Measurements from ENCODE around the gene CDYL.
"Not testable (repeated sequence)": the region's sequence is repeated elsewhere in the genome, so short reads cannot be mapped to it uniquely, and the experiment has no call there.

CDYL gene

GRCh38 chr6:4969609-4970285, 193.5 kb downstream of the CDYL start:
- DNase-seq = no peak

GRCh38 chr6:4970739-4971395, 194.7 kb downstream of the CDYL start:
- DNase-seq = no peak

DNA sequence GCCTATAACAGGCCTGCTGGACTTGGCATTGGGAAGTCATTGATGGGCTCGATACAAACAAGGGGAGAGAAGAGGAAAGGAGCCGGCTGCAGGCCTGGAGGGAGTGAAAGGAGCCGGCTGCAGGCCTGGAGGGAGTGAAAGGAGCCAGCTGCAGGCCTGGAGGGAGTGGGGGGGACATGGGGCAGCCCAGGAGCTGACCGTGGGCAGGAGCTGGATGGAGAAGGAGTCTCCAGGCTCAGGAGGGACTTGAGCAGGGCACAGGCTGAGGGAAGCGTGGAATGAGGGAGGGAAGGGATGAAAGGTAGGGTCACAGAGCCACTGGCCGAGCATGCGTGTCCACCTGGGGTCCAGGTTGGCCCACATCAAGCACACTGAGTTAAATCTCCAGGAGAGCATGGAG, 195.6 kb downstream of the CDYL start:
- DNase-seq = no peak

DNA sequence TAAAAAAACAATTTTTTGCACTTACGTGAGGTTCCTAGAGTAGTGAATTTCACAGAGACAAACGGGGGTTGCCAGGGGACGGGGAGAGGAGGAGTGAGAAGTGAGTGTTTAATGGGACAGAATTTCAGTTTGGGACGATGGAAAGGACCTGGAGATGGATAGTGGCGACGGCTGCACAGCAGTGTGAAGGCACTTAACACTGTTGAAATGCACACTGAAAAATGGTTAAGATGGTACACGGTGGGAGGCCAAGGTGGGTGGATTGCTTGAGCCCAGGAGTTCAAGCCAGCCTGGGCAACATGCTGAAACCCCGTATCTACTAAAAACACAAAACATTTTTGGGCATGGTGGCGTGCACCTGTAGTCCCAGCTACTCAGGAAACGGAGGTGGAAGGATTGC, 196.2 kb downstream of the CDYL start:
- DNase-seq = no peak

GRCh38 chr6:4973415-4973814, 197.2 kb downstream of the CDYL start:
- no peak for DNase-seq

DNA sequence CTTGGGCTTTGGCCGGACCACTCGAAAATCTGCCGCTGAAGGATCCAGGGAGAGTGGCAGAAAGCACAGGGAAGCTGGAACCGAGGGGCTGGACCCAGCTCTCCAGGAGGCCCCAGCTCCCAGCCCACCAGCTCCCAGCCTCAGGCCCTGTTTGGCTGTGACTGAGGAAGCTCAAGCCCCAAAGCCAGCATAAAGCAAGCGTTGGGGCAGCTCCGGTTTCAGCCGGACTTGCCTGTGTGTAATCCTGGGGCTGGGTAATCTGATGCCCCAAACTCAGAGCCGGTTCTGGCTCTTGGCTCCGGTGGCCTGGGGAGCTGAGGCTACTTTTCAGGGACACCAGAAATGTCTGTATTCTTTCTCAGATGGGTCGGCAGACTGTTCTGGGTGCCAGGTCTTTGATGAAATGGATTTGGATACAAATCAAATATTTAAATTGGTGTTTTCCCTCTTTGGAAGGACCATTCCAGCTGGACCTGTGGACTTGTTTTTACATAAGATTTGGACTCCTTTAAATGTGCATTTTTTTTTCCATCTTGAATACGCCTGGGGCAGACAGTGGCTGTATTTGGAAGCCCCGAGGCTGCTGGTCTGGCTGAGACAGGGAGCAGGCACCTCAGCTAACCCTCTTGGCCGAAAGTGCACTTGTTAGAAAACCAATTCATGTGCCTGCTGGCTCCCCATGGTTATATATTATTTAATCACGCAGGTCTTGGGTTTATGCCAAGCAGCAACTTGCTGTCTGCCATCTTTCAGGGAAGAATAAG, 198.0 kb downstream of the CDYL start:
- DNase-seq = peak; percentile 49

DNA sequence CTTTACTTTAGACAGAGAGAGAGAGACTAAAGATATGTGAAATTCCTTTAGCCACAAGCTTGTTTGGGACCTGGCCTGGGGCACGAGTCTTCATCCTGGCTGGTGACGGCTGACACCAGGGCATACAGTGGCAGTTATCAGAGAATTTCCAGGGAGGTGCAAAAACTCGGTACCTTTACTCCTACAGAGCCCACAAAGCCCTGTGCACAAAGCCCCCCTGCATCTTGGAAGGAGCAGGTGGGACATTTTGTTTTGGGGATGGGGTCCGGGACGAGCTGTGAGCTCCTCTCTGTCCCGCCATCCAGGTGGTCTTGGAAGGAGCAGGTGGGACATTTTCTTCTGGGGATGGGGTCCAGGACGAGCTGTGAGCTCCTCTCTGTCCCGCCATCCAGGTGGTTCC, 198.8 kb downstream of the CDYL start:
- DNase-seq = no peak

DNA sequence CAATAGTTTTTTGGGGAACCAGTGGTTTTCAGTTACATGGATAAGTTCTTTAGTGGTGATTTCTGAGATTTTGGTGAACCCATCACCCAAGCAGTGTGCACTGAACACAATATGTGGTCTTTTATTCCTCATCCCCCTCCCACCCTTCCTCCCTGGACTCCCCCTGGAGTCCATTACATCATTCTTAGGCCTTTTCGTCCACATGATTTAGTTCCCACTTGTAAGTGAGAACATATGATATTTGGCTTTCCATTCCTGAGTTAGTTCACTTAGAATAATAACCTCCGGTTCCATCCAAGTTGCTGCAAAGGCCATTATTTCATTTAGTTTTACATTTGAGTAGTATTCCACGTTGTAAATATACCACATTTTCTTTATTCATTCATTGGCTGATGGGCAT, 199.3 kb downstream of the CDYL start:
- DNase-seq = no peak

- no peak for DNase-seq
These were observed 201.3 kb downstream of the CDYL start for GRCh38 chr6:4977468-4977867.

DNA sequence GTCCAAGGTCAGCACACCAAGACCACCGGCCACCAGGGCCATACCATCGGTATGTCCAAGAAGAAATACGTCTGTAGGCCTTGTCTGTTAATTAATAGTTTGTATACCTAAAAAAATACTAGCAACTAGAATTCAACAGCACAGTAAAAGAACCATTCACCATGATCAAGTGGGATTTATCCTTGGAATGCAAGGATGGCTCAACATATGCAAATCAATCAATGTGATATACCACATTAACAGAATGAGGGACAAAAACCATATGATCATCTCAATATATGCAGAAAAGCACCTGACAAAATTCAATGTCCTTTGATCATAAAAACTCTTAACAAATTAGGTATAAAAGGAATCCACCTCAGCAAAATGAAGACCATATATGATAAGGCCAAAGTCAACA, 203.2 kb downstream of the CDYL start:
- DNase-seq = no peak

GRCh38 chr6:4981761-4982160, 205.6 kb downstream of the CDYL start:
- no peak for DNase-seq

DNA sequence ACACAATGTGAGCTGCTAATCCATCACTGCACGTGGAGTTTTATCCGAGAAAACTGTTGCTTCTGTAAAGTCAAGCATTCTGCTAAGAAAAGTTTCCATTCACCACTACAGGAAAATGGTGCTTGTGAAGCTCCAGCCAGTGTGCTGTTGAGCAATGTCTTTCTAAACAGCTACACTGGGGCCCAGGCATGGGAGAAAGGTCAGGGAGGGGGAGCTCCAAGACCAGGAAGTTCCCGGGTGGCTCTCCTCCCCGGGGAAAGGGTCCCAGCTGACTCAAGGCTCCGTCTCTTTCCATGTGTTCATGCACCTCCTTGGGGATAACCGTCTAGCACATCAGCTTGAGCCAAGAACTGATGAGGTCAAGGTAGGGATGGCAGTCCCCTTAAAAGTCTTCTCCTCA, 207.1 kb downstream of the CDYL start:
- DNase-seq = no peak

DNA sequence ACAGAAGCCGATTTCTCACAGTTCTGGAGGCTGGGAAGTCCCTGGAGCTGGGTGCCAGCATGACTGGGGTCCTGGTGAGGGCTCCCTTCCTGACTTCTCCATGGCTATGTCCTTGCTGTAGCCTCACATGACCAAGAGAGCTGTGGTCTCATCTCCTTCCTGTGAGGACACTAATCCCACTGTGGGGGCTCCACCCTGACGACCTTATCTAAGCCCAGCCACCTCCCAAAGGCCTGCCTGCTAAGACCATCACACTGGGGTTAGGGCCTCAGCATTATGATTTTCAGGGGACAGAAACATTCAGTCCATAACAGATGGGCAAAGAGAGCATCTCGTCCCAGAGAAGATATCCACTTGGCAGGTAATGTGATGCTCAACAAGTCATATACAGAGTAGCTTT, 210.8 kb downstream of the CDYL start:
- no peak for DNase-seq

DNA sequence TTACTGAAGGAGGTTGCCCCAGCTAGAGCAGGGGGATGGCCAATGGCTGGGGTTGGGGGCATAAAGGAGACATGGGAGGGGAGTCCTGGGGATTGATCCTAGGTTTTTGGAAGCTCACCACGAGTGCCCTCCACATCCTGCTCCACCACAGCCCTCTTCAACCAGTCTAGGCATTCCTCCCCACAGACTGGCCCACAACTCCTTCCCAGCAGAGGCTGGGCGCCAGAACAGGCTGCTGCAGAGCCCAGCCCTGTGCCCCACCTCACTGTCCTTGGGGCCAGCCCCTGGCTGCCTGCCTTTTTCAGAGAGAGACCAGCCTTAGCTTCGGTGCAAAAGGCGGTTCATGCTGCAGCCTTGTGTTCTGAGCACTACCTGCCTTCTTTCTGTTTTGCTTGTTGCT, 211.2 kb downstream of the CDYL start:
- DNase-seq = no peak

DNA sequence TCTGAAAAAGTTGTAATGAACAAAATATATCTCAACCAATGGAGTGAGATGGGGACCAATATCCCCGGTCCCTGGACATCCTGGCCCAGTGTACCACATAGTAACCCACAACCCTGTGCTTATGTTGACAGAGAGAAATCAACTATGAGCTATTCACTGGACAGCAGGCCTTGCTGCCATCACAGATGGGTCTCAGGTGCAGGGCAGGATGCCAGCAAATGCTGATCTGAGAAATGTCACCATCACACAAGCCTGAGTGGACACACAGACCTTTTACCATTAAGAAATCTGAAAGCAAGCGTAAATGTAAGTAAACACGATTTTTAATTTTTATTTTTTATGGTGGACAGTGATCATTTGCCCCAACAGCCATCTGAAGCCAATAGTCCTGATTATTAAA, 218.5 kb downstream of the CDYL start:
- no peak for DNase-seq

- DNase-seq = no peak
These were observed 221.7 kb downstream of the CDYL start for GRCh38 chr6:4997862-4998261.

- DNase-seq = no peak
These were observed 223.4 kb downstream of the CDYL start for GRCh38 chr6:4999586-4999985.

GRCh38 chr6:5003604-5004372, 227.6 kb downstream of the CDYL start, which contains the start of gene RPP40:
Gene RPP40, minus strand, starts transcription at chr6:5004037. Its CDS starts 35 bp downstream, at chr6:5004002.
- DNase-seq = peak; percentile 69

GRCh38 chr6:5004373-5005037, 228.3 kb downstream of the CDYL start:
- DNase-seq = no peak

GRCh38 chr6:5005038-5005433, 228.8 kb downstream of the CDYL start:
- DNase-seq = not testable (repeated sequence)

Data from DMS79 treated with DMSO at 0.1 percent for 48 hours (cell line).